ENCODE data around the gene C1QTNF2. TPM values are rescaled to one million over a fixed set of nuclear protein-coding genes. Genes with fewer than 3 reads are reported as not detected.

C1QTNF2 gene
- total and polyA plus RNA-seq, 8 donors = 0.45 to 4.0 (median 1.1) TPM; not detected in 2

DNA sequence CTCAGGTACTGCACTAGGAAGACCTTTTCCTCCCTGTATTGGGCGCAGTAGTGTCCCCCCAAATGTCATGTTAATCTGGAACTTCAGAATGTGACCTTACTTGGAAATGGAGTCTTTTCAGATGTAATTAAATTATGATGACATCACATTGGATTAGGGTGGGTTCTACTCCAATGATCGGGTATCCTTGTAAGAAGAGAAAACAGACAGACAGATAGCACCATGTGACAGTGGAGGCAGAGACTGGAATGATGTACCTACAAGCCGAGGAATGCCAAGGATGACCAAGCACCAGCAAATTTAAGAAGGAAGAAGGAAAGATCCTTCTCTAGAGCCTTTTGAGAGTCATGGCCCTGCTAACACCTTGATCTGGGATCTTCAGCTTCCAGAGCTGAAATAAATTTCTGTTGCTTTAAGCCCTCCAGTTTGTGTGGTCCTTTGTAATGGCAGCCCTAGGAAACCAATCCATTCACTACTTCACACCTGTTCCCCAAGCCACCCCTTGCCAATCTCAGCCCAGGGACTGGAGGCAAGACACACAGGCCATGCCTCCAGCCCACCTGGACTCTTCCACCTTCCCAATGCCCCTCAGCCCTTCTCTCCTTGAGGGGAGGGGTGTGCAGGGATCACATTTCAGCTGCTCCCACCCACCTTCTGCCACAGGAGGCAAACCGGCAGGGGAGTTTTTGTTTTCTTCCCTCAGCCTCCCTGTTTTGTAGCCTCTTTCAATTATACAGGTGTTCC, 59.7 kb downstream of the C1QTNF2 start:
- TF ChIP-seq EP300 (IDR thresholded peaks at IDR 0.05) (no peak), POLR2A (IDR thresholded peaks at IDR 0.05) (no peak), POLR2AphosphoS5 (IDR thresholded peaks at IDR 0.05) (no peak)
- TF ChIP-seq, protein P1, sequence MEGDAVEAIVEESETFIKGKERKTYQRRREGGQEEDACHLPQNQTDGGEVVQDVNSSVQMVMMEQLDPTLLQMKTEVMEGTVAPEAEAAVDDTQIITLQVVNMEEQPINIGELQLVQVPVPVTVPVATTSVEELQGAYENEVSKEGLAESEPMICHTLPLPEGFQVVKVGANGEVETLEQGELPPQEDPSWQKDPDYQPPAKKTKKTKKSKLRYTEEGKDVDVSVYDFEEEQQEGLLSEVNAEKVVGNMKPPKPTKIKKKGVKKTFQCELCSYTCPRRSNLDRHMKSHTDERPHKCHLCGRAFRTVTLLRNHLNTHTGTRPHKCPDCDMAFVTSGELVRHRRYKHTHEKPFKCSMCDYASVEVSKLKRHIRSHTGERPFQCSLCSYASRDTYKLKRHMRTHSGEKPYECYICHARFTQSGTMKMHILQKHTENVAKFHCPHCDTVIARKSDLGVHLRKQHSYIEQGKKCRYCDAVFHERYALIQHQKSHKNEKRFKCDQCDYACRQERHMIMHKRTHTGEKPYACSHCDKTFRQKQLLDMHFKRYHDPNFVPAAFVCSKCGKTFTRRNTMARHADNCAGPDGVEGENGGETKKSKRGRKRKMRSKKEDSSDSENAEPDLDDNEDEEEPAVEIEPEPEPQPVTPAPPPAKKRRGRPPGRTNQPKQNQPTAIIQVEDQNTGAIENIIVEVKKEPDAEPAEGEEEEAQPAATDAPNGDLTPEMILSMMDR (IDR thresholded peaks at IDR 0.05) = no peak
- peak overlapping the region in 1 of 5 donors; percentile 34 for H3K27ac ChIP-seq
- H3K36me3 ChIP-seq = no peaks in the 10 kb centered on the region
- peak overlapping the region in 2 of 4 donors; percentile 56 to 72 for H3K4me3 ChIP-seq
- 89 to 95% (median 94%) methylated on average over 4 of the region's 4 CpGs for WGBS, 5 donors
- no peaks in the 10 kb centered on the region for H3K9me3 ChIP-seq
- intact Hi-C loops (cut with DNase I; ENCODE audit: low total_unique reads) = no loop called here
- peaks cover 0 to 43% (median 12%) of the 10 kb centered on the region in 3 donors for H3K27me3 ChIP-seq
- DNase-seq = no peak
- H3K4me1 ChIP-seq = peaks cover 14 to 34% (median 20%) of the 10 kb centered on the region in 4 donors

DNA sequence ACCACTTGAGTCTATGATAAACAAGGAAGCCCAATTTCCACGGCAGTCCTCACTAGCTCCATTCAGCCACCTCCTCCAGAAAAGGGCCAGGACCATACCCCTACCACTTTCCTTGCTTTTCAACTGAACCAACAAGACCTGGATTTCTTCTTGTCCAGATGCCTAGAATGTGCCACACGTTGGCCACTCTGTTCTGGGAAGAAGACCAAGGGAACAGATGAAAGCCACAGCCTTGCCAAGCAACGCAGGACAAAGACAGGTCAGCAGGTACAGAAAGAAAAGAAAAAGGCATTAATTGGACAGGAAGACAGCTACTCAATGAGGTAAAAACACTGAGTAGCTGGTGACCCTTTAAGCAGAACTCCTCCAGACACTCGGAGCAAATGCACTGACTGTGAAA, 60.3 kb downstream of the C1QTNF2 start:
- TF ChIP-seq POLR2A (IDR thresholded peaks at IDR 0.05) = no peak
- TF ChIP-seq POLR2AphosphoS5 (IDR thresholded peaks at IDR 0.05) = no peak
- TF ChIP-seq EP300 (IDR thresholded peaks at IDR 0.05) = no peak
- TF ChIP-seq, protein P1 (IDR thresholded peaks at IDR 0.05) = no peak
- H3K9me3 ChIP-seq = no peaks in the 10 kb centered on the region
- no peak overlapping the region for H3K4me3 ChIP-seq
- H3K36me3 ChIP-seq = no peaks in the 10 kb centered on the region
- H3K4me1 ChIP-seq = peaks cover 14 to 28% (median 20%) of the 10 kb centered on the region in 4 donors
- H3K27ac ChIP-seq = no peak overlapping the region
- DNase-seq = no peak
- H3K27me3 ChIP-seq = peaks cover 0 to 43% (median 12%) of the 10 kb centered on the region in 3 donors
- intact Hi-C loops (cut with DNase I; ENCODE audit: low total_unique reads) = no loop called here
- 64 to 82% (median 73%) methylated on average over 4 of the region's 4 CpGs for WGBS, 5 donors

DNA sequence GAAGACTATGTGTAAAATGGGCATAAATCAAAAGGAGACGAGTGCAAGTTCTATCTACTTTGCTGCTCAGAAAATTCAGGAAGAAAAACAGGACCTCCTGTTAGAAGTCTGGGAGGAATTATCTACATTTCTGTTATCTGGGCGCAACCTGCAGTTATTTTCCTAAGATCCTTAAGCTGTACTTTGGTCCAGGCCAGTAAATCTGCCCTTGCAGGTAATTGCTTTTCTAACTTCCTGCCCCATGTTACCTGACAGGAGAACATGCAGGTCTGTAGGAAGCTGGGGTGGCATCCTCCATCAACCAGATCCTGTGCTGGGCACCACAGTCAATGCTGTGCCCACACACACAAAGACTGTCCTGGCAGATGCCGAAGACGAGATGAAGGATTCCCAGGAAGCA, 63.7 kb downstream of the C1QTNF2 start:
- 62 to 79% (median 64%) methylated on average over 4 of the region's 4 CpGs for WGBS, 5 donors
- Histone ChIP-seq H3K4me1 (peaks cover 1 to 12% (median 6%) of the 10 kb centered on the region in 4 donors), H3K27ac (no peak overlapping the region), H3K4me3 (no peak overlapping the region), H3K27me3 (peaks cover 0 to 18% (median 2%) of the 10 kb centered on the region in 3 donors), H3K36me3 (peaks cover 0 to 5% (median 0%) of the 10 kb centered on the region in 4 donors), H3K9me3 (no peaks in the 10 kb centered on the region)
- peak in 1 of 2 donors; percentile 37 for DNase-seq
- intact Hi-C loops (cut with DNase I; ENCODE audit: low total_unique reads) = no loop called here
- TF ChIP-seq, protein P1 (IDR thresholded peaks at IDR 0.05) = no peak
- no peak for TF ChIP-seq EP300 (IDR thresholded peaks at IDR 0.05)
- TF ChIP-seq POLR2AphosphoS5 (IDR thresholded peaks at IDR 0.05) = no peak
- TF ChIP-seq POLR2A (IDR thresholded peaks at IDR 0.05) = no peak

DNA sequence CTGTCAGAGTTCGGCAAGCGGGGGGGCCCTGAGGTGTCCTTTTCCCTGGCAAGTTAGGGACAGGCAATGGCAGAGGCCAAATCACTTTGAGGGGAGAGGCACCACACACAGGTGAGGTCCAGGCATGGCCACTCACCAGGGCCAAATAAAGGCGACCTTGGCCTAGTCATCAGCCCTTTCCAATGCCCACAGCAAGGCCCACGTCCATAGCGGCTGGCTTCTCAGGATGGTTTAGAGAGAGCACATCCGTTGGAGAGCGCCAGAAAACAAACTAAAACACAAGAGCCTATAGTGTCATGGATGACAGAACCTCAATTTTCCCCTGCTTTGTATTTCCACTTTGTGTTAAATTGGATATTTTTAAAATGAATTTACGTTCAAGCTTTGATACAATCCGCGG, 65.1 kb downstream of the C1QTNF2 start:
- 90 to 95% (median 92%) methylated on average over 9 to 10 of the region's 10 CpGs for WGBS, 5 donors
- DNase-seq = no peak

More for the DNA sequence above, 65.1 kb downstream of the C1QTNF2 start:
- H3K9me3 ChIP-seq = no peaks in the 10 kb centered on the region
- H3K27me3 ChIP-seq = peaks cover 0 to 5% (median 0%) of the 10 kb centered on the region in 3 donors
- no peak overlapping the region for H3K4me3 ChIP-seq
- H3K27ac ChIP-seq = no peak overlapping the region
- H3K36me3 ChIP-seq = peaks cover 0 to 5% (median 0%) of the 10 kb centered on the region in 4 donors
- TF ChIP-seq POLR2A (IDR thresholded peaks at IDR 0.05) (no peak), EP300 (IDR thresholded peaks at IDR 0.05) (no peak), POLR2AphosphoS5 (IDR thresholded peaks at IDR 0.05) (no peak)
- TF ChIP-seq, protein P1 (IDR thresholded peaks at IDR 0.05) = no peak
- intact Hi-C loops (cut with DNase I; ENCODE audit: low total_unique reads) = no loop called here
- H3K4me1 ChIP-seq = peaks cover 0 to 5% (median 2%) of the 10 kb centered on the region in 4 donors

All from stomach (tissue), 9 donors.